GM23338 (cell line): Measurements from ENCODE around the gene LMX1B. TPM values are rescaled to one million over a fixed set of nuclear protein-coding genes. Genes with fewer than 3 reads are reported as not detected.

Experiments used
- ATAC-seq: fragments of 200-7000 bp; cut with Tn5 transposase; 3 replicates; pipeline ENCODE4 v1.9.1; 2020
- DNase-seq: peaks from one replicate; pipeline ENCODE4 v3.0.0-alpha.2; 2015; ENCODE audit warnings: low spot score
- H2AFZ ChIP-seq: fragments of 200-600 bp; sonication (generic); 2 replicates; pipeline ENCODE4 v1.8.0; 2016; ENCODE audit warnings: antibody characterized with exemption, mild to moderate bottlenecking, moderate library complexity
- H3F3A ChIP-seq: fragments of 200-600 bp; sonication (generic); replicated peaks from 2 replicates; pipeline ENCODE4 v1.8.0; 2017; ENCODE audit warnings: antibody characterized with exemption, mixed run types, low read depth
- H3K27ac ChIP-seq: fragments of 200-600 bp; sonication (generic); 2 replicates; pipeline ENCODE4 v1.6.1; 2016; ENCODE audit warnings: low read depth
- H3K27me3 ChIP-seq: fragments of 200-600 bp; sonication (generic); 2 replicates; pipeline ENCODE4 v1.8.0; 2016; ENCODE audit warnings: mild to moderate bottlenecking, mixed run types, moderate library complexity; ENCODE audit not compliant: insufficient read depth
- H3K36me3 ChIP-seq: fragments of 200-600 bp; sonication (generic); 2 replicates; pipeline ENCODE4 v1.8.0; 2016; ENCODE audit warnings: mild to moderate bottlenecking; ENCODE audit not compliant: insufficient read depth
- H3K4me1 ChIP-seq: fragments of 200-600 bp; sonication (generic); 2 replicates; pipeline ENCODE4 v1.8.0; 2016; ENCODE audit warnings: mild to moderate bottlenecking, moderate library complexity; ENCODE audit not compliant: insufficient read depth
- H3K4me2 ChIP-seq: fragments of 200-600 bp; sonication (generic); 2 replicates; pipeline ENCODE4 v1.7.1; 2017; ENCODE audit warnings: mixed run types
- H3K4me3 ChIP-seq: fragments of 200-600 bp; sonication (generic); 2 replicates; pipeline ENCODE4 v1.6.1; 2016; ENCODE audit warnings: mixed run types
- H3K79me2 ChIP-seq: fragments of 200-600 bp; sonication (generic); replicated peaks from 2 replicates; pipeline ENCODE4 v1.8.0; 2017; ENCODE audit warnings: mild to moderate bottlenecking; ENCODE audit not compliant: insufficient read depth
- H3K9me2 ChIP-seq: fragments of 200-600 bp; sonication (generic); 2 replicates; pipeline ENCODE4 v1.8.0; 2017; ENCODE audit not compliant: insufficient read depth
- H4K20me1 ChIP-seq: fragments of 200-600 bp; sonication (generic); replicated peaks from 2 replicates; pipeline ENCODE4 v1.8.0; 2017; ENCODE audit warnings: mild to moderate bottlenecking; ENCODE audit not compliant: insufficient read depth
- H3K27ac Mint-ChIP-seq: 2 replicates; pipeline ENCODE4 v1.8.0; 2020; ENCODE audit warnings: inconsistent platforms, mild to moderate bottlenecking, moderate library complexity, mixed read lengths
- H3K27me3 Mint-ChIP-seq: 3 replicates; pipeline ENCODE4 v1.8.0; 2022; ENCODE audit warnings: low read depth, mild to moderate bottlenecking, moderate library complexity, mixed read lengths, inconsistent platforms; ENCODE audit not compliant: insufficient read depth, poor library complexity
- H3K36me3 Mint-ChIP-seq: 3 replicates; pipeline ENCODE4 v1.8.0; 2021; ENCODE audit warnings: low read depth, mild to moderate bottlenecking, inconsistent platforms, moderate library complexity, mixed read lengths
- H3K4me1 Mint-ChIP-seq: 3 replicates; pipeline ENCODE4 v1.8.0; 2020; ENCODE audit warnings: mild to moderate bottlenecking, inconsistent platforms, mixed read lengths
- H3K4me3 Mint-ChIP-seq: 3 replicates; pipeline ENCODE4 v1.8.0; 2021; ENCODE audit warnings: moderate library complexity, mild to moderate bottlenecking, inconsistent platforms, mixed read lengths
- H3K9me3 Mint-ChIP-seq: 3 replicates; pipeline ENCODE4 v1.8.0; 2020; ENCODE audit warnings: moderate library complexity, mild to moderate bottlenecking, inconsistent platforms, mixed read lengths
- CREB1 ChIP-seq: fragments of 250-450 bp; sonication (Bioruptor Pico); IDR thresholded peaks from 2 replicates; pipeline ENCODE4 v1.5.0; 2020; ENCODE audit warnings: low read depth, mild to moderate bottlenecking, moderate library complexity
- CTCF ChIP-seq, 2 experiments: fragments of 200-600 bp in 1 of 2; sonication (generic) in 1 of 2; conservative IDR thresholded peaks; 2 replicates each; pipeline versions ENCODE4 v1.5.1 to v1.6.1; 2016 to 2017; ENCODE audit warnings: antibody characterized with exemption in 2 of 2, low read depth in 2 of 2, mild to moderate bottlenecking in 2 of 2, moderate library complexity in 1 of 2
- ETS1 ChIP-seq: IDR thresholded peaks from 2 replicates; pipeline ENCODE4 v1.6.1; 2016; ENCODE audit warnings: antibody characterized with exemption
- EZH2 ChIP-seq: fragments of 200-600 bp; sonication (generic); IDR thresholded peaks from one replicate; pipeline ENCODE4 v1.8.0; 2017; ENCODE audit warnings: antibody characterized with exemption, mild to moderate bottlenecking, low read depth; ENCODE audit not compliant: unreplicated experiment
- EZH2phosphoT487 ChIP-seq: fragments of 200-600 bp; sonication (generic); IDR thresholded peaks from one replicate; pipeline ENCODE4 v1.8.1; 2018; ENCODE audit warnings: antibody characterized with exemption; ENCODE audit not compliant: unreplicated experiment
- JUNB ChIP-seq: IDR thresholded peaks from one replicate; pipeline ENCODE4 v1.6.1; 2016; ENCODE audit warnings: antibody characterized with exemption; ENCODE audit not compliant: unreplicated experiment
- NANOG ChIP-seq: IDR thresholded peaks from 2 replicates; pipeline ENCODE4 v1.6.1; 2016; ENCODE audit warnings: antibody characterized with exemption, borderline replicate concordance
- POLR2AphosphoS5 ChIP-seq: IDR thresholded peaks from 2 replicates; pipeline ENCODE4 v1.6.1; 2016; ENCODE audit warnings: antibody characterized with exemption, low read depth
- REST ChIP-seq: IDR thresholded peaks from one replicate; pipeline ENCODE4 v1.6.1; 2018; ENCODE audit warnings: antibody characterized with exemption; ENCODE audit not compliant: unreplicated experiment
- STAT1 ChIP-seq: IDR thresholded peaks from one replicate; pipeline ENCODE4 v1.6.1; 2016; ENCODE audit warnings: antibody characterized with exemption; ENCODE audit not compliant: unreplicated experiment
- ZNF114 ChIP-seq: fragments of 250-450 bp; sonication (Bioruptor Pico); IDR thresholded peaks from 2 replicates; pipeline ENCODE4 v1.5.0; 2020; ENCODE audit warnings: mild to moderate bottlenecking, moderate library complexity
- ZNF331 ChIP-seq: fragments of 250-450 bp; sonication (Bioruptor Pico); IDR thresholded peaks from 2 replicates; pipeline ENCODE4 v1.5.0; 2020; ENCODE audit warnings: low read depth, mild to moderate bottlenecking, moderate library complexity
- ZNF462 ChIP-seq: fragments of 250-450 bp; sonication (Bioruptor Pico); IDR thresholded peaks from 2 replicates; pipeline ENCODE4 v1.5.0; 2020; ENCODE audit warnings: mild to moderate bottlenecking, moderate library complexity
- polyA plus RNA-seq: library from polyadenylated mRNA; unstranded; fragments of >200 nt; fragmentation: Nextera tagmentation; extraction: Ambion mirVana; gene quantifications from 2 replicates; pipeline ENCODE4 v1.2.1, GENCODE V29; 2016
- total RNA-seq: library from RNA; depleted of rRNA; stranded (reverse); fragments of >200 nt; shearing (Covaris generic); gene quantifications from 2 replicates; pipeline ENCODE4 v1.2.3, GENCODE V29; 2014

The LMX1B gene
- total and polyA plus RNA-seq, 2 experiments from 2014 or later, result 0.08 to 0.21 TPM

GRCh38 chr9:126709241-126709640, 95.5 kb downstream of the LMX1B start:
- Histone ChIP-seq H3K79me2 (no peaks in the 10 kb centered on the region), H4K20me1 (no peaks in the 10 kb centered on the region), H3K4me1 (peaks cover 3% of the 10 kb centered on the region), H3K4me2 (no peak overlapping the region), H3K27ac (no peak overlapping the region), H3K4me3 (no peak overlapping the region), H3F3A (no peaks in the 10 kb centered on the region), H3K36me3 (no peaks in the 10 kb centered on the region), H2AFZ (no peak overlapping the region), H3K9me2 (no peaks in the 10 kb centered on the region), H3K27me3 (peaks cover 19% of the 10 kb centered on the region)
- DNase-seq (no peak), ATAC-seq (no peak)
- peaks cover 18% of the 10 kb centered on the region for H3K27me3 Mint-ChIP-seq
- no peak overlapping the region for H3K4me3 Mint-ChIP-seq
- H3K27ac Mint-ChIP-seq, result no peak overlapping the region
- H3K4me1 Mint-ChIP-seq, result peaks cover 13% of the 10 kb centered on the region
- no peaks in the 10 kb centered on the region for H3K36me3 Mint-ChIP-seq
- H3K9me3 Mint-ChIP-seq, result no peaks in the 10 kb centered on the region
- TF ChIP-seq POLR2AphosphoS5, result no peak
- no peak for TF ChIP-seq EZH2phosphoT487
- no peak for TF ChIP-seq ZNF114 (CRISPR knock-in tag)
- no peak for TF ChIP-seq ZNF331 (CRISPR knock-in tag)
- no peak for TF ChIP-seq ETS1
- TF ChIP-seq EZH2, result no peak
- TF ChIP-seq CREB1 (CRISPR knock-in tag), result no peak
- TF ChIP-seq STAT1, result no peak
- no peak for TF ChIP-seq CTCF (conservative IDR thresholded peaks at IDR 0.05; ENCODE audit: low read depth in 2 of 2)
- no peak for TF ChIP-seq ZNF462 (CRISPR knock-in tag)
- no peak for TF ChIP-seq JUNB
- TF ChIP-seq NANOG, result no peak
- no peak for TF ChIP-seq REST
